ENCODE results near the gene DKK1.

- TF ChIP-seq GLIS2 (tag by site-specific recombination; IDR thresholded peaks at IDR 0.05) (no peak), CTCF (tag by site-specific recombination; IDR thresholded peaks at IDR 0.05) (no peak), ZNF624 (tag by site-specific recombination; IDR thresholded peaks at IDR 0.05) (no peak), ZNF549 (tag by site-specific recombination; IDR thresholded peaks at IDR 0.05) (no peak), ZNF660 (tag by site-specific recombination; IDR thresholded peaks at IDR 0.05) (no peak), REST (tag by site-specific recombination; IDR thresholded peaks at IDR 0.05) (no peak), SCRT2 (tag by site-specific recombination; IDR thresholded peaks at IDR 0.05) (no peak), ZNF785 (tag by site-specific recombination; IDR thresholded peaks at IDR 0.05) (no peak), OSR2 (tag by site-specific recombination; IDR thresholded peaks at IDR 0.05) (no peak), ZNF707 (tag by site-specific recombination; IDR thresholded peaks at IDR 0.05) (no peak)
- TF ChIP-seq, protein P1, sequence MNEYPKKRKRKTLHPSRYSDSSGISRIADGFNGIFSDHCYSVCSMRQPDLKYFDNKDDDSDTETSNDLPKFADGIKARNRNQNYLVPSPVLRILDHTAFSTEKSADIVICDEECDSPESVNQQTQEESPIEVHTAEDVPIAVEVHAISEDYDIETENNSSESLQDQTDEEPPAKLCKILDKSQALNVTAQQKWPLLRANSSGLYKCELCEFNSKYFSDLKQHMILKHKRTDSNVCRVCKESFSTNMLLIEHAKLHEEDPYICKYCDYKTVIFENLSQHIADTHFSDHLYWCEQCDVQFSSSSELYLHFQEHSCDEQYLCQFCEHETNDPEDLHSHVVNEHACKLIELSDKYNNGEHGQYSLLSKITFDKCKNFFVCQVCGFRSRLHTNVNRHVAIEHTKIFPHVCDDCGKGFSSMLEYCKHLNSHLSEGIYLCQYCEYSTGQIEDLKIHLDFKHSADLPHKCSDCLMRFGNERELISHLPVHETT (tag by site-specific recombination; IDR thresholded peaks at IDR 0.05) = no peak
These were observed 16.3 kb upstream of the DKK1 start for GRCh38 chr10:52297747-52298146.
